Left cardiac atrium (tissue), 4 donors: ENCODE data around the gene KCNIP4. TPM values are rescaled to one million over a fixed set of nuclear protein-coding genes. Genes with fewer than 3 reads are reported as not detected.

ENCODE experiments used
- ATAC-seq, 2 donors: fragments of 200-7000 bp; cut with Tn5 transposase; one replicate each; pipeline ENCODE4 v1.9.1; 2020; ENCODE audit warnings: mild to moderate bottlenecking in 2 of 2, moderate library complexity in 2 of 2
- DNase-seq: peaks from one replicate; pipeline ENCODE4 v3.0.0-alpha.2; 2020
- intact Hi-C, 2 donors: fragments of 100-400 bp; cut with DNase I; formaldehyde crosslinking; loops; one replicate each; pipeline versions ENCODE4 v1.14.1 to v1.15.1; 2022 to 2023
- total RNA-seq, 2 donors: library from RNA; stranded (reverse); fragmentation: NEBNext Ultra II Directional; extraction: Animal tissue kit (Norgen Biotek cat#: 25700); gene quantifications; one replicate each; pipeline ENCODE4 v1.2.1, GENCODE V29; 2021
- donor health status: DM: no; HTN: yes; CAD: no.
- donor health status: DM: no; HTN: yes; CAD: no; lungs with severe emphysema.
- donor health status: DM: yes; HTN: yes; CAD: no.
- donor health status: Dilated cardiomyopathy.

The KCNIP4 gene
- total RNA-seq, 2 donors from 2014 or later = not detected

GRCh38 chr4:21083413-21083812 lies 865.2 kb downstream of the KCNIP4 start:
- DNase-seq = no peak

DNA sequence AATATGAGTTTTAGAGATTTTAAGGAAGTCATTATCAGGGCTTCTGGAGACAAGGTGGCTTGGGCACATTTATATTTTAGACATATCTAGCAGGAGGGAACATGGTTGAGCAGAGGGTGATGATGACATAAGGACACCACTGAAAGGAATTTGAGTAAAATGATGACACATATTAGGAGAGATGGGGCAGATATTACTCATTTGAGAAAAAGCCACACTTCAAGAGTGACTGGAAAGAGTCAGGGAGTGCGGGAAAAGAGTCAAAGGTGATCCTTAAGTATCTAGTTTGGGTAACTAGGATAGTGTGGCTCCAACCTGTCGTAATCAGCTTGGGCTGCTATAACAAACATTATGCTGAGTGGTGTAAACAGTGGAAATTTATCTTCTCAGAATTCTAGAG lies 870.6 kb downstream of the KCNIP4 start:
- ATAC-seq = no peak

More at GRCh38 chr4:21083413-21083812, 865.2 kb downstream of the KCNIP4 start:
- ATAC-seq = no peak
- intact Hi-C loops = no loop called here

GRCh38 chr4:21067351-21067750 lies 881.2 kb downstream of the KCNIP4 start:
- intact Hi-C loops = no loop called here
- ATAC-seq = no peak
- no peak for DNase-seq

More for the DNA sequence above, 870.6 kb downstream of the KCNIP4 start:
- no peak for DNase-seq
- intact Hi-C loops = no loop called here

- ATAC-seq = no peak
- DNase-seq = no peak
- intact Hi-C loops = no loop called here
Observed at GRCh38 chr4:21061902-21062301, 886.7 kb downstream of the KCNIP4 start.

DNA sequence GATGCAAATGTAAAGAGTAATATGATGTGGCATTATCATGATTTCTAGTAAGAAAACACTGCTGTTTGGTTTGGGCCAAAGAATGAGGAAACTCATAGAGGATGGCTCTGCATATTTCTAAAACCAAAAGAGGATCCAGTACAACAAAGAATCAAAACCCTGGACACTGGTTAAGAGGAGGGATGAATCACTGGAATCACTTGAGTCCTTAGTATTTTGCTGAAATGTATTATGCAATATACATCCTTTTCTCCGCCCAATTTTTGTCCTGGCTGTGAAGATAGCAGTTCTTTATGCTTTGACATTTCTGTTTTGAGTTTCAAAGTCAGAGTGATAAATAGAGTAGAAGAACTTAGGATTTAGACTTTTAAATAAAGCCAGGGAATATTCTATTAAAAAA lies 902.4 kb downstream of the KCNIP4 start:
- ATAC-seq (no peak), DNase-seq (no peak)
- intact Hi-C loops = no loop called here

GRCh38 chr4:21045119-21045518 lies 903.5 kb downstream of the KCNIP4 start:
- no peak for ATAC-seq
- intact Hi-C loops = no loop called here
- no peak for DNase-seq

DNA sequence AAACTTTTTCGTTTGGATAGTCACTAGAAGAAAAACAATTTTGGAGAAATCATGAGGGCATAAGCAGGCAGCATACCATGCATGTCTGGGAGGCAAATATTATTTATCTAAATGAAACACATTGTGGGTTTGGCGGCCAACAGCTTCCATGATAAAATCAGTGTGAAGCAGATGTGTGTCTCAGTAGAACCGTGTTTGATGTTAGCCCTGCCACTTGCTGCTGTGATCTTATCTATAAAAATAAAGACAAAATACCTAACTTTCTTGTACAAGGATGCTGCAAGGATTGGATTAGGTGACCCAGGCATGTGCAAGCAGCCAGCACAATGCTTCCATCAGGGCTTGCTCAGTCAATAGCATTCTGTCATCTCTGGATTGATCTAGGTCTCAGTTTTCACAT lies 906.9 kb downstream of the KCNIP4 start:
- no peak for DNase-seq
- intact Hi-C loops = no loop called here
- no peak for ATAC-seq

DNA sequence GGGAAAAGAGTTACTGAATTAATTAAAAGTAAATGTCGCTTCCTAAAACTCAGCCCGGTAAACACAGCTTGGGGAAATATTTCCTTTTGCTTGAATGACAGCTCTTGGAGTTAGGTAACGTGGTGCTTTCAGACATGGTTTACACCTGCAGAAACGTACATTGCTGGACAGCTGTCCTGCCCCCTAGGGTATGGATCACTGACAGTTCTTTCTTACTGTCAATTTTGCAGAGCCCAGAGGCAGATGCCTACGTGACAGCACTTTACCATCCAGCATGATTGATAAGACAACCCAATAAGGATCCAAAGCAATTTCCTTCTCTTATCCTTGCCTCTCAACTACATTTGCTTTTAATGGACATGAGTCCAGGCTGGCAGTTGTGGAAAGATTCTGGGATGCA lies 913.8 kb downstream of the KCNIP4 start:
- ATAC-seq = no peak
- intact Hi-C loops = no loop called here
- DNase-seq = no peak

DNA sequence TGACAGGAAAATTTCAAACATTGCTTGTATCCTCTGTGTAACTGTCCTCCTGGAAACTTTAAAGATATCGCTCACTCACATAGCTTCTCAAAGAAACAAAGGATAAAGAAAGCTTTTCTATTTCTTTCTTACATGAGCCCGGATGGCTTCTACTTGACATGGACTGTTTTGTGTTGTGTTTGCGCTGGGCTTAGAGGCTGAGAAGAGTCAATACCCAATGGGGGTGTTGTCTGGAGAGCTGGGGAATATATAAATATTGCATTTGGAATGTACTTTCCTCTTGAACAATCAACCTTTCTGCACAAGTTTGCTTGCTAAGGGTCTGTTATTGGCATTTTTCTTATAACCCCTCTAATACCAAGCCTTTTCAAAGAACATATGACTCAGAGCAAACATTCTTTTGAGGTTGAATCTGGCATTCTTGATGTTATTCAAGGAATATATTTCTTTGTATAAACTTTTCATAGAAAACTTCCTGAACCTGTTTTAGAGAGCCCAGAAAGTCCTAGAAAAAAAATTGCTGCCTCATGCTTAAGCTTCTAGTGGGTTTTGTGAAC lies 916.4 kb downstream of the KCNIP4 start:
- no peak for ATAC-seq
- DNase-seq = no peak
- intact Hi-C loops = no loop called here

DNA sequence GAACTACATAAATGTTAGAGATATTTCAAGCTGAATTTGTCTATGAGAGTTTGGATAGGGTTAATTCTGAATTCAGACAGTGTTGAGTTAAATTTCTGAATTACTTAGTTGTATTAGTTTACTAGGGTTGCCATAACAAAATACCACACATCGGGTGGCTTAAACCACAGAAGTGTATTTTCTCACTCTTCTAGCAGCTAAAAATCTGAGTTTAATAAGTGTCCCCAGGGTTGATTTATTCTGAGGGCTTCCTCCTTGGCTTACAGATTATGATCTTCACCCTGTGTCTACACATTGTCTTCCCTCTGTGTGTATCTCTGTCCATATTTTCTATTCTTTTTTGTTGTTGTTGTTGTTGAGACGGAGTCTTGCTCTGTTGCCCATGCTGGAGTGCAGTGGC lies 929.8 kb downstream of the KCNIP4 start:
- no peak for ATAC-seq
- intact Hi-C loops = no loop called here
- DNase-seq = no peak

- intact Hi-C loops = no loop called here
- no peak for ATAC-seq
- no peak for DNase-seq
Observed at GRCh38 chr4:21013501-21013900, 935.1 kb downstream of the KCNIP4 start.

GRCh38 chr4:21012851-21013331 lies 935.7 kb downstream of the KCNIP4 start:
- intact Hi-C loops = no loop called here
- DNase-seq = no peak
- ATAC-seq = no peak

- intact Hi-C loops = no loop called here
- ATAC-seq (no peak), DNase-seq (no peak)
Observed at GRCh38 chr4:21011106-21011505, 937.5 kb downstream of the KCNIP4 start.

- no peak for DNase-seq
- no peak for ATAC-seq
- intact Hi-C loops = no loop called here
Observed at GRCh38 chr4:21009956-21010355, 938.6 kb downstream of the KCNIP4 start.

GRCh38 chr4:21005647-21006046 lies 942.9 kb downstream of the KCNIP4 start:
- DNase-seq = no peak
- ATAC-seq = no peak
- intact Hi-C loops = no loop called here

DNA sequence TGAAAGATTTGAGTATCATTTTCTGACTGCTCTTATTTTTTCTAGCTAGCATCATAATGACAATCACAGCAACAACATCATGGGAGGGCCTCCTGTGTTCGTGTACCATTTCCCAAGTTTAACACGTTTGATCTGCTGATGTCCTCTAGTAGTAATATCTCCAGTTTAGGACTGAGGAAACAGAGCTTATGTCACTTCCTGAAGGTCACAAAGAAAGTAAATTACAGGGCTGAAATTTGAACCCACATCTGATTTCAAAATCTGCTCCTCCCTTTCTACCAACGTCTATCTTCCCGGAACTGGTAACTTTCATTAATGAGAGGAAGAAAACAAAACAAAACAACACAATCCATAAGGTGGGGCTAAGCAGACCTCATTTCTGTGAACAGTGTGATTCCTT lies 945.6 kb downstream of the KCNIP4 start:
- intact Hi-C loops = no loop called here
- ATAC-seq = no peak
- DNase-seq = no peak

- DNase-seq = no peak
- no peak for ATAC-seq
- intact Hi-C loops = no loop called here
Observed at GRCh38 chr4:21002286-21002685, 946.3 kb downstream of the KCNIP4 start.

DNA sequence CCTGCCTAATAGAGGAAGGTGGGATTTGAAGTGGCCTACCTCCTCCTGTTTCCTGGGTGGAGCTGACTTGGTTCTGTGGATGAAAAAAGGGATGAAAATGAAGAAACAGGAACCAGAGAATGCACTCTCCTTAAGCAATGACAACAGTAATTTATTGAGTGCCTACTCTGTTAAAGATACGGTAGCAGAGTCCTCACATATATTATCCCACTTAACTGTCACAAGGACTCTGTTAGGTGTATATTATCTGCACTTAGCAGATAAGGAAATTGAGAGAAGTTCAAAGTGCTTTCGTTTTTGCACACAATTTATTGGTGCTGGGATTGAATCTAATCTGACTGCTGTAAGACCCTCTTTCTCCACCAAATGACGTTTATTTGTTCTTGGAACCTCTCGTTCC lies 947.1 kb downstream of the KCNIP4 start:
- no peak for ATAC-seq
- DNase-seq = no peak
- intact Hi-C loops = no loop called here

GRCh38 chr4:20997886-20998285 lies 950.7 kb downstream of the KCNIP4 start:
- no peak for DNase-seq
- intact Hi-C loops = no loop called here
- no peak for ATAC-seq

DNA sequence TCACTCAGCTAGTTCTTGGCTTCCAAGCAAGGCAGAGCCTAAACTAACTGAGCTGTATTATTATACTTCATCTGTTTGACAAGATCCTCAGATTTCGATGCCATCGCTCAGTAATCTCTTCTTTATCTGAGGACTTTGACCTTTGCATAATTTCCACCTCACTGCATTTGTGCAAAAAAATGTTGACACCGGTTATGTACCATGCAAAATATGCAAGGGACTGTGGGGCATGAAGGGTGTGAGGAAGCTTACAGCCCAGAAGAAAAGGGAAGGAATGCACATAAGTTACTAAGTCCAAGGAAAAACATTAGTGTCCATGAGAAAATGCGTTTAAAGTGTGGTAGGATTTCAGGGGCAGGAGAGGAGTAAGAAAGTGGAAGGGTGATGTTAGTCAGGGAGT lies 953.0 kb downstream of the KCNIP4 start:
- DNase-seq (no peak), ATAC-seq (no peak)
- intact Hi-C loops = no loop called here

- no peak for DNase-seq
- no peak for ATAC-seq
- intact Hi-C loops = no loop called here
Observed at GRCh38 chr4:20995015-20995414, 953.6 kb downstream of the KCNIP4 start.

DNA sequence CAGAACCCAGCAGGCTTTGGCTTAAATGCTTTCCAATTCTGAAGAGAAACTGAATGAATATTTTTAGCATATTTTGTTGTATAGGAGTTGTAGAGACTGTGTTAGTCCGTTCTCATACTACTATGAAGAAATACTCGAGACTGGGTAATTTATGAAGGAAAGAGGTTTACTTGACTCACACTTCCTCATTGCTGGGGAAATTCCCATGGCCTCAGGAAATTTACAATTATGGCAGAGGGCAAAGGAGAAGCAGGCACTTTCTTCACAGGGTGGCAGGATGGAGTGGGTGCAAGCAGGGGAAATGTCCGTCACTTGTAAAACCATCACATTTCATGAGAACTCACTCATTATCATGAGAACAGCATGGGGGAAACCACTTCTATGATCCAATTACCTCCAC lies 956.6 kb downstream of the KCNIP4 start:
- intact Hi-C loops = no loop called here
- DNase-seq (no peak), ATAC-seq (no peak)
